ENCODE measurements around the gene ITM2C. TPM values are rescaled to one million over a fixed set of nuclear protein-coding genes. Genes with fewer than 3 reads are reported as not detected.

The ITM2C gene
- total RNA-seq, 1 experiment from 2014 or later: 21.9 TPM

DNA sequence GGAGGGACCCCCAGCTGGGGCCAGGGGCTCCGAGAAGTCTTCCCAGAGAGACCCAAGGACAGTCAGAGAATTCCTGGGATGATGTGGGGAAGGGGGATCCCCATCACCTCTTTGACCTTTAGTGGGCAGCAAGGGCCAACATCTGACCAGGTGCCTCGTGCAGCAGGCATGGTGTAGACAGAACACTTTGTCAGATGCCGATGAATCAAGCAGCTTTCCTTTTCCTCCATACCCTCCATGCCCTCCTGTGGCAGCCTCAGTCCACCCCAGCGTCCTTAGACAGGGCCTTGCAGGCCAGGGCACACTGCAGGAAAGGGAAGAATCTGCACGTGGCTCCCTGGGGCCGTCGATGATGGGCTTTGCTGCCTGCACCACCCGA is 34.0 kb downstream of the ITM2C start:
- Mint-ChIP-seq H3K27ac (ENCODE audit: low read depth, unreplicated experiment) (no peak overlapping the region), H3K36me3 (ENCODE audit: insufficient read depth, unreplicated experiment) (no peaks in the 10 kb centered on the region), H3K4me1 (ENCODE audit: insufficient read depth, unreplicated experiment) (no peaks in the 10 kb centered on the region), H3K9me3 (ENCODE audit: unreplicated experiment) (no peaks in the 10 kb centered on the region), H3K27me3 (ENCODE audit: insufficient read depth, unreplicated experiment) (peaks cover 33% of the 10 kb centered on the region), H3K4me3 (ENCODE audit: unreplicated experiment) (no peak overlapping the region)
- POLR2A ChIA-PET: no interaction called here
- intact Hi-C loops (cut with micrococcal nuclease): no loop called here
- no TSS peak for BruUV-seq (replicated peaks)
- TF ChIP-seq, protein P1, sequence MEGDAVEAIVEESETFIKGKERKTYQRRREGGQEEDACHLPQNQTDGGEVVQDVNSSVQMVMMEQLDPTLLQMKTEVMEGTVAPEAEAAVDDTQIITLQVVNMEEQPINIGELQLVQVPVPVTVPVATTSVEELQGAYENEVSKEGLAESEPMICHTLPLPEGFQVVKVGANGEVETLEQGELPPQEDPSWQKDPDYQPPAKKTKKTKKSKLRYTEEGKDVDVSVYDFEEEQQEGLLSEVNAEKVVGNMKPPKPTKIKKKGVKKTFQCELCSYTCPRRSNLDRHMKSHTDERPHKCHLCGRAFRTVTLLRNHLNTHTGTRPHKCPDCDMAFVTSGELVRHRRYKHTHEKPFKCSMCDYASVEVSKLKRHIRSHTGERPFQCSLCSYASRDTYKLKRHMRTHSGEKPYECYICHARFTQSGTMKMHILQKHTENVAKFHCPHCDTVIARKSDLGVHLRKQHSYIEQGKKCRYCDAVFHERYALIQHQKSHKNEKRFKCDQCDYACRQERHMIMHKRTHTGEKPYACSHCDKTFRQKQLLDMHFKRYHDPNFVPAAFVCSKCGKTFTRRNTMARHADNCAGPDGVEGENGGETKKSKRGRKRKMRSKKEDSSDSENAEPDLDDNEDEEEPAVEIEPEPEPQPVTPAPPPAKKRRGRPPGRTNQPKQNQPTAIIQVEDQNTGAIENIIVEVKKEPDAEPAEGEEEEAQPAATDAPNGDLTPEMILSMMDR (IDR thresholded peaks at IDR 0.05; ENCODE audit: unreplicated experiment): no peak
- CTCF ChIA-PET: interaction anchor here (0.7 to 8.3 kb wide), 4 partner anchors 10 to 88 kb away, joined by 3 to 93 read pairs (median 4); no protein-coding TSS in a partner anchor
- no peak for DNase-seq (ENCODE audit: unreplicated experiment)

DNA sequence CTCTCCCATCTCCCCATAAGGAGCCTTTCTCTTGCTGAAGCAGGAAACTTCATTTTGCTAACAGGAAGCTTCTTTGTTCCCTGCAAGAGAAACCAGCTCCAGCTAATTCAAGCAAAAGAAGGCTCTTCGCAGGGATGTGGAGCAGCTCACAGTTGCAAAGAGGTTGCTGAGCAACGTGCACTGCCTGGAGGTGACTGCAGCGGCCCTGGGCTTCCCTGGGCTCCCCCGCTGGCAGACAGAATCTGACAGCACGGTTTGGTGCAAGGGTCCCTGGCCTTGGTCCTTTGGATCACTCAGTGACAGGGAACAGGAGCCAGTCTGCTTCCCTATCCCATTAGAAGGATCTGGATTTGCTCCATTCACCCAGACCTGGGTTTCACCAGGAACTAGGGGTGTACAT is 34.5 kb downstream of the ITM2C start:
- no peaks in the 10 kb centered on the region for H3K9me3 Mint-ChIP-seq (ENCODE audit: unreplicated experiment)
- no peak for DNase-seq (ENCODE audit: unreplicated experiment)
- ChIA-PET POLR2A (no interaction called here), CTCF (interaction anchor here (0.7 to 8.3 kb wide), 3 partner anchors 52 to 552 kb away, joined by 3 to 93 read pairs (median 4); no protein-coding TSS in a partner anchor)
- H3K27ac Mint-ChIP-seq (ENCODE audit: low read depth, unreplicated experiment): no peak overlapping the region
- intact Hi-C loops (cut with micrococcal nuclease): no loop called here
- H3K4me3 Mint-ChIP-seq (ENCODE audit: unreplicated experiment): no peak overlapping the region
- no TSS peak for BruUV-seq (replicated peaks)
- peaks cover 33% of the 10 kb centered on the region for H3K27me3 Mint-ChIP-seq (ENCODE audit: insufficient read depth, unreplicated experiment)
- TF ChIP-seq, protein P1 (IDR thresholded peaks at IDR 0.05; ENCODE audit: unreplicated experiment): no peak
- no peaks in the 10 kb centered on the region for H3K4me1 Mint-ChIP-seq (ENCODE audit: insufficient read depth, unreplicated experiment)
- no peaks in the 10 kb centered on the region for H3K36me3 Mint-ChIP-seq (ENCODE audit: insufficient read depth, unreplicated experiment)

DNA sequence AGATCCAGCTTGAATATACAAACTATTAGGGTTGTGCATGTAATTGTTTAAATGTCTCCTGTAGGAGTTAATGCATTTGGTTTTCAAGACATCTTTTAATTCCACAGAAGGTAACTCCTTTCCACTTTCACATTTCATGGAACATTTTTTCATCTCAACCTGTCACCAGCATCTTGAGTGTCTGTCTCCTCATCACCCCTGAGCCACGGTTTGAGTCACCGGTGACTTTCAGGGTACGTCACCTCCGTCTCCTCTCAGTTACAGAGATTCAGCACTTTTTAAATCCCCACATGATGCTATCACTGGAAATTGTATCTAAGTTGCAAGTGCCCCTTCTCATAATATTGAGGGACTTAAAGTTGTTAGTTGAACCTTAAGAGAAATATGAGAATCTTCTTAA is 35.0 kb downstream of the ITM2C start:
- intact Hi-C loops (cut with micrococcal nuclease): no loop called here
- no peak overlapping the region for H3K4me3 Mint-ChIP-seq (ENCODE audit: unreplicated experiment)
- peaks cover 33% of the 10 kb centered on the region for H3K27me3 Mint-ChIP-seq (ENCODE audit: insufficient read depth, unreplicated experiment)
- H3K4me1 Mint-ChIP-seq (ENCODE audit: insufficient read depth, unreplicated experiment): no peaks in the 10 kb centered on the region
- TF ChIP-seq, protein P1 (IDR thresholded peaks at IDR 0.05; ENCODE audit: unreplicated experiment): no peak
- H3K27ac Mint-ChIP-seq (ENCODE audit: low read depth, unreplicated experiment): no peak overlapping the region
- BruUV-seq (replicated peaks): no TSS peak
- ChIA-PET POLR2A (no interaction called here), CTCF (interaction anchor here (0.5 to 8.3 kb wide), 4 partner anchors 13 to 958 kb away, joined by 4 to 93 read pairs (median 4); no protein-coding TSS in a partner anchor)
- H3K36me3 Mint-ChIP-seq (ENCODE audit: insufficient read depth, unreplicated experiment): no peaks in the 10 kb centered on the region
- H3K9me3 Mint-ChIP-seq (ENCODE audit: unreplicated experiment): no peaks in the 10 kb centered on the region
- no peak for DNase-seq (ENCODE audit: unreplicated experiment)

DNA sequence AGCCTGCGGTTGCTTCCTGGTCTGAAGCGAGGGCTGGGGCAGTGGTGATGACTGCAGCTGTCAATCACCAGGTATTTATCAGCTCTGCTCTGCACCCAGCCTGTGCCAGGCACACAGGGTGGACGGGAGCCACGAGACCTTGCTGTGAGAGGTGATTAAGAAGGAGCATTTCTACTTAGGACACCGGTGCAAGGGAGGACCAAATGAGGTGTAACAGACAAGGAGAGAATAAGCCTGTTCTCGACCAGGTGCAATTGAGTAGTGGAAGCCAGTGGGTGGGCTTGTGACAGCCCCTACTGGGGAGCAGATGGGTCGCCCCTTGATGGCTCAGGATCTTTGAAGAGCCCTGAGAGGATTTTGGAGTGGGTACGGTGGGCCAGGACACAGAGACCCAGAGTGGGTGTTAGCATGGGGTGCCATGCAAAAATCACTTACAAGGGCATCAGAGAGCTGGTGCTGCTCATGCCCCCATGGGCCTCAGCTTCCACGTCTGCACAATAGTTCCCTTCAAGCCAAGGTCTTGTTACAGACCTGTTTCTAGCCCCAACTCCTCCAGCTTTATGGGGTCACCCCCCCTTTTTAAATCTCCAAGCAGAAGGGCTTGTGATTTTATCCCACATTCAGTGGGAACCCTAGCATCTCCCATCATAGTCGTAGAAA is 35.7 kb downstream of the ITM2C start:
- Mint-ChIP-seq H3K27ac (ENCODE audit: low read depth, unreplicated experiment) (no peak overlapping the region), H3K4me3 (ENCODE audit: unreplicated experiment) (no peak overlapping the region), H3K36me3 (ENCODE audit: insufficient read depth, unreplicated experiment) (no peaks in the 10 kb centered on the region), H3K9me3 (ENCODE audit: unreplicated experiment) (no peaks in the 10 kb centered on the region), H3K27me3 (ENCODE audit: insufficient read depth, unreplicated experiment) (peaks cover 33% of the 10 kb centered on the region), H3K4me1 (ENCODE audit: insufficient read depth, unreplicated experiment) (no peaks in the 10 kb centered on the region)
- TF ChIP-seq, protein P1 (IDR thresholded peaks at IDR 0.05; ENCODE audit: unreplicated experiment): no peak
- intact Hi-C loops (cut with micrococcal nuclease): no loop called here
- BruUV-seq (replicated peaks): no TSS peak
- no peak for DNase-seq (ENCODE audit: unreplicated experiment)
- CTCF ChIA-PET: interaction anchor here (0.5 to 8.3 kb wide), 5 partner anchors 8 to 959 kb away, joined by 3 to 93 read pairs (median 5); no protein-coding TSS in a partner anchor
- POLR2A ChIA-PET: no interaction called here
